HG02870 (cell line): ENCODE results near the gene TPGS1.

Source experiments
- ATAC-seq: cut with Tn5 transposase; IDR thresholded peaks from one replicate; pipeline ENCODE4 v1.9.1; 2021; ENCODE audit warnings: mild to moderate bottlenecking, moderate library complexity; ENCODE audit not compliant: unreplicated experiment

The TPGS1 gene

GRCh38 chr19:507286-508203 is at the start of gene TPGS1:
TSS of gene TPGS1 (plus strand) at chr19:507497. CDS start at chr19:507507, 10 bp downstream.
- peak; percentile 44 for ATAC-seq

- ATAC-seq = no peak
These were observed 49.7 kb upstream of the TPGS1 start for GRCh38 chr19:457636-458035.

GRCh38 chr19:458091-459042 is 48.9 kb upstream of the TPGS1 start:
- no peak for ATAC-seq

GRCh38 chr19:459724-460511 is 47.4 kb upstream of the TPGS1 start:
- no peak for ATAC-seq

- ATAC-seq = no peak
These were observed 46.2 kb upstream of the TPGS1 start, which contains the start of gene SHC2 for GRCh38 chr19:460877-461720. TSS of gene SHC2 (minus strand) at chr19:461033. CDS start at chr19:460996, 37 bp downstream.

GRCh38 chr19:461721-462551 is 45.4 kb upstream of the TPGS1 start:
- ATAC-seq = no peak

GRCh38 chr19:463483-464207 is 43.7 kb upstream of the TPGS1 start:
- no peak for ATAC-seq

- no peak for ATAC-seq
These were observed 43.1 kb upstream of the TPGS1 start for GRCh38 chr19:464208-464545.

- no peak for ATAC-seq
These were observed 42.1 kb upstream of the TPGS1 start for GRCh38 chr19:465056-465816.

GRCh38 chr19:467554-467953 is 39.7 kb upstream of the TPGS1 start:
- no peak for ATAC-seq

- ATAC-seq = no peak
These were observed 38.6 kb upstream of the TPGS1 start for GRCh38 chr19:468587-469256.

- no peak for ATAC-seq
These were observed 37.5 kb upstream of the TPGS1 start for GRCh38 chr19:469833-470232.

- no peak for ATAC-seq
These were observed 36.6 kb upstream of the TPGS1 start for GRCh38 chr19:470701-471100.

- no peak for ATAC-seq
These were observed 35.1 kb upstream of the TPGS1 start for GRCh38 chr19:472005-472858.

GRCh38 chr19:474126-475078 is 32.9 kb upstream of the TPGS1 start:
- ATAC-seq = no peak
